Fibroblast of mammary gland (primary cell): ENCODE data around the gene TTC16.

ENCODE experiments used
- DNase-seq: peaks from one replicate; pipeline ENCODE4 v3.0.0-alpha.2; 2010; ENCODE audit warnings: low read depth
- H3K4me3 ChIP-seq: 2 replicates; pipeline ENCODE4 v1.5.1; 2011; ENCODE audit warnings: low read depth, mild to moderate bottlenecking, low read length, moderate library complexity; ENCODE audit not compliant: control insufficient read depth
- TF ChIP-seq, protein P1 (sequence below): conservative IDR thresholded peaks from 2 replicates; pipeline ENCODE4 v1.5.1; 2011; ENCODE audit warnings: low read depth, low read length, inconsistent platforms; ENCODE audit not compliant: control insufficient read depth, insufficient read depth

Gene TTC16

DNA sequence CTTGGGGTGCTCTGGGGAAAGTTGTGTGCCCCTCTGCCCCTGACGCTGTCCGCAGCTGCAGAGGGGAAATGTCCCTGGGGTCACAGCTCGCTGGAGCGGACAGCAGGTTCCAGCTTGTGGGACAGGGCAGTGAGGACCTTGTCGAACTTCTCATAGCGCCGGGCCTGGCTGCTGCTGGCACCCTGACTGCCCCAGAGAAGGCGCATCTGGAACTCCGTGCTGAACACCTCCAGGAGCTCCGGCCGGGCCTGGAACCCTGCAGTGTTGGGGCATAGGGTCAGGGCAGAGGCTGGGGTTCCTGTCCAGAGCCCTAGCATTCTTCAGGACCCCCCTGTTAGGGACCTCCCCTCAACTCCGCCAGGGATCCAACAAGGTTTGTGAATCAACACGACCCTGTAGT, 22.8 kb downstream of the TTC16 start:
- DNase-seq, result no peak
- TF ChIP-seq, protein P1, sequence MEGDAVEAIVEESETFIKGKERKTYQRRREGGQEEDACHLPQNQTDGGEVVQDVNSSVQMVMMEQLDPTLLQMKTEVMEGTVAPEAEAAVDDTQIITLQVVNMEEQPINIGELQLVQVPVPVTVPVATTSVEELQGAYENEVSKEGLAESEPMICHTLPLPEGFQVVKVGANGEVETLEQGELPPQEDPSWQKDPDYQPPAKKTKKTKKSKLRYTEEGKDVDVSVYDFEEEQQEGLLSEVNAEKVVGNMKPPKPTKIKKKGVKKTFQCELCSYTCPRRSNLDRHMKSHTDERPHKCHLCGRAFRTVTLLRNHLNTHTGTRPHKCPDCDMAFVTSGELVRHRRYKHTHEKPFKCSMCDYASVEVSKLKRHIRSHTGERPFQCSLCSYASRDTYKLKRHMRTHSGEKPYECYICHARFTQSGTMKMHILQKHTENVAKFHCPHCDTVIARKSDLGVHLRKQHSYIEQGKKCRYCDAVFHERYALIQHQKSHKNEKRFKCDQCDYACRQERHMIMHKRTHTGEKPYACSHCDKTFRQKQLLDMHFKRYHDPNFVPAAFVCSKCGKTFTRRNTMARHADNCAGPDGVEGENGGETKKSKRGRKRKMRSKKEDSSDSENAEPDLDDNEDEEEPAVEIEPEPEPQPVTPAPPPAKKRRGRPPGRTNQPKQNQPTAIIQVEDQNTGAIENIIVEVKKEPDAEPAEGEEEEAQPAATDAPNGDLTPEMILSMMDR, result no peak
- no peak overlapping the region for H3K4me3 ChIP-seq

DNA sequence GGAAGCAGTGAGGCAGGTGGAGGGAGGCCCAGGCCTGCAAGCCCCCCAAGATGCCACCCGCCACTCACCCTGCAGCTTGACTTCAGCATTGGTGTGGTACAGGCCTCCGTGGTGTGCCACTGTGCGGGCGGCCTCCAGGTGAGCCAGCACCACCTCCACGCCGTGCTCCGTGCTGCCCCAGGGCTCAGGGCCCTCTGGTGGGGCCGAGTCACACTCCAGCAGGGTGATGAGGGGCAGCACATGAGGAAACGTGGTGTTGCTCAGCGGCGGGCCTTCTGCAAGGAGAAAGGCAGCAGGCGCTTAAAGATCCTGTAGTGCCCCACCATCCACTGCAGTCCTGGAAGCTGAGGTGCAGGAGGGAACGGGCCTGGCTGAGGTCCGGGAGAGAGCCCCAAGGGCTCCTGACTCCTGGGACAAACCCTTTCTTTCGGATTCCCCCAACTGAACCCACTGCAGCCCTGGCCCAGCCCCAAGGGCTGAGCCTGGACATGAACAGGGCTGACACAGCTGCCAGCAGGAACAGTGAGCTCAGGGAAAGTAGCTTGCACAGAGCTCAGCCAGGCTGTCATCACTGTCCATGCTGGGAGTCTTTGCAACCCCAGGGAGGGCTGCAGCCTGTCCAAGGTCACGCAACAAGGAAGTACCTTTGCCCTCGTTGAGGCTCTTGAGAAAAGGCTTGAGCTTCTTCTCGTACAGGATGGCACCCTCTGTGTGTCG, 23.9 kb downstream of the TTC16 start:
- DNase-seq, result peak; percentile 47
- TF ChIP-seq, protein P1, result no peak
- H3K4me3 ChIP-seq, result no peak overlapping the region

DNA sequence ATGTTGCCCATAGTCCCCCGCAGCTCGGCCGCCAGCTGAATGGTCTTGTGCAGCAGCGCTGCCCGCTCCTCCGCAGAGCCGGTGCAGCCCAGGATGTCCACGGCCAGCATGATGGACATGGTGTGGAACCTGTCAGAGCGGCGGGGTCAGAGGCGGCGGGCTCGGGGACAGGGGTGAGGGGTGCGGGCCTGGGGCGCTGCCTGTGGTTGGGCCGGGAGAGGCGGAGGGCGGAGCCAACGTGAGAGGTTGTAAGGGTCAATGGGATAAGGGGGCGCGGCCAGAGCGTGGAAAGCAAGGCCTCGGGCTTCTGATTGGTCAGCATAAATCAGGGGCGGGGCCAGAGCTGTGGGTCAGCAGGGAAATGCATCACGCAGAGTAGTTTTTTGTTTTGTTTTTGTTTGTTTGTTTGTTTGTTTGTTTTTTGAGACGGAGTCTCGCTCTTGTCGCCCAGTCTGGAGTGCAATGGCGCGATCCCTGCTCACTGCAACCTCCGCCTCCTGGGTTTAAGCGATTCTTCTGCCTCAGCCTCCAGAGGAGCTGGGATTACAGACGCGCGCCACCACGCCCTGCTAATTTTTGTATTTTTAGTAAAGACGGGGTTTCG, 26.1 kb downstream of the TTC16 start:
- H3K4me3 ChIP-seq, result peak overlapping the region; percentile 37
- TF ChIP-seq, protein P1, result no peak
- DNase-seq, result peak; percentile 48

DNA sequence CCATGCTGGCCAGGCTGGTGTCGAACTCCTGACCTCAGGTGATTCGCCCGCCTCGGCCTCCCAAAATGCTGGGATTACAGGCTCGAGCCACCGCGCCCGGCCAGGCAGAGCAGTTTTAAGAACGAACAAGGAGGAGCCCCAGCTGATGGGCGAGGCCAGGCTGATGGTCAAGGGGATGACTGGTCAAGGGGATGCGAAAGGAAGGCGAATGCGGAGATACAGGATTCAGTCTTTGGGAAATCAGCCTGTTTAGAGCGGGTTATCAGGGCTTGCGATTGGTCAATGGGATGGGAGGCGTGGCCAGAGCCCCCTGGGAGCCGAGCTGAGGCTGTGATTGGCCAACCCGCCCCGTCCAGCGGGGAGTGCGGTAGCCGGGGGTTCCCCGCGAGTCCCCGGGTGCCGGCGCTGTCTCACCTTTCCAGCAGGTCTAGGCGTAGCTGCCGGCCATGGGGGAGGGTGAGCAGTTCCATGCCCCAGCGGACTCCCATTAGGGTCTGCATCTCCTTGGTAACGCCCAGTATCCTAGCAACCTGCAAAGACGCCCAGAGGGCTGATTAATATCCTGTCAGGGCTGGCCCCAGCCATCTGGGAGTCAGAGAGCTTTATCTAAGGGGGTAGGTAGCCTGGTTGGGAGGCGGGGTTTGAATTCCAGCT, 26.7 kb downstream of the TTC16 start:
- TF ChIP-seq, protein P1, result no peak
- peak; percentile 90 for DNase-seq
- peak overlapping the region; percentile 37 for H3K4me3 ChIP-seq

DNA sequence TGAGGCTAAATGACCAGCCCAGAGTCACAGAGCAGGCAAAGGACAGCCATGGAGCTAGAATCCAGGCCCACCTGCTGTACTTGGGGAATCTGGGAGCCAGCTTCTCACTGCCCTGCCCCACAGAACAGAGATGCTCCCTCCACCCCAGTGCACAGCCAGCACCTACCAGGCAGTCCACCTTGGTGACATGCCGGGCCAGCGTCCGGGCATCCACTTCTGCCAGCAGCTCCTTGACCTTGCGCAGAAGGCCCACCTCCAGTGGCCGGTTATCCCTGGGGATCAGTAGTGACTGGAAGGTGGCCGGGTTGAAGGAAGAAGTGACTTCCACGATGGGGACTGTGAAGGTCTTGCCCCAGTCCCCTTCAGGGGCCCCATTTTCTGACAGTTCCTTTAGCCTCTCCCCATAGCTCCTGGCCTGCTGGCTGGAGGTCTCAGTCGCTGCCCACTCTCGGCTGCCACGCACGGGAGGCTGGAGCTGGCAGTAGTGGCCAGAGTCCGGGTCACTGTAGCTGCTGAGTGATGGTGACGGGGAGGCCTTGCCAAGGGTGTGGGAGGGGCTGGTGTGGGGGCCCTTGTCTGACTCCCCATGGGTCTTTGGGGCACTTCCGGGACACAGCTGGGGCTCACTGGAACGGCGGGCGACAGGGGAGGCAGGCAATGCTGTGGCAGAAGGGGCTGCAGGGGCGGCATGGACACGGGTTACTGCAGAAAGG, 28.7 kb downstream of the TTC16 start:
- no peak overlapping the region for H3K4me3 ChIP-seq
- TF ChIP-seq, protein P1, result no peak

DNA sequence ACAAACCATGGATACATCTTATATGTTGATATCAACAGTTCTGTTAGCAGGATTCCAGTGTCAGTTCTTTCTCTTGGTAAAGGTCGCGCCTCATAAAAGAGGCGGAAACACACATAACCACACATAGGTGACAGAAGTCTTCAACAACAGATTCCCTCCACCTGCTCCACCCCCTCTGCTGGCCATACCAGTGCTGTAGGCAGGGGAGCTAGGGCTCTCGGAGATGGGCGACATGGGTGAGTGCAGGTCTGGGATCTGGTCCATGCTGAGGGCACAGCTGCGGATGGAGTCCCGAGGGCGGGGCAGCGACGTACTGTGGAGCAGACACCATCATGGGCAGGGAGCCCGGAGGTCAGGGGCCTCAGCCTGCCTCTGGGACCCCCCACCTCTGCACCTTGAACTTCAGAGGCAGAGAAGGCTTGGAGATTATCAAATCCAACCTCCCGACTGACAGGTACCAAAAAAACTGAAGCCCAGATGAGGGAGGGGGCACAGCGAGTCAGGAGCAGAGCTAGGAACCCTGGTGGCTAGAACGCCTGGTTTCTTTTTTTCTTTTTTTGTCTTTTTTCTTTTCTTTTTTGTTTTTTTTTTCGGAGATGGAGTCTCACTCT, 31.2 kb downstream of the TTC16 start:
- H3K4me3 ChIP-seq, result no peak overlapping the region
- TF ChIP-seq, protein P1, result no peak
- no peak for DNase-seq

More for the DNA sequence above, 28.7 kb downstream of the TTC16 start:
- DNase-seq, result no peak
